22Rv1 (cell line): ENCODE results near the gene ADCY2.

Source experiments
- ZFX ChIP-seq: fragments of 450-650 bp; IDR thresholded peaks from 2 replicates; pipeline ENCODE4 v1.6.1; 2017; ENCODE audit warnings: antibody characterized with exemption, borderline replicate concordance
- TF ChIP-seq, protein P1 (sequence below): fragments of 450-650 bp; IDR thresholded peaks from 2 replicates; pipeline ENCODE4 v1.5.1; 2017; ENCODE audit warnings: mild to moderate bottlenecking

- no peak for TF ChIP-seq ZFX
- TF ChIP-seq, protein P1, sequence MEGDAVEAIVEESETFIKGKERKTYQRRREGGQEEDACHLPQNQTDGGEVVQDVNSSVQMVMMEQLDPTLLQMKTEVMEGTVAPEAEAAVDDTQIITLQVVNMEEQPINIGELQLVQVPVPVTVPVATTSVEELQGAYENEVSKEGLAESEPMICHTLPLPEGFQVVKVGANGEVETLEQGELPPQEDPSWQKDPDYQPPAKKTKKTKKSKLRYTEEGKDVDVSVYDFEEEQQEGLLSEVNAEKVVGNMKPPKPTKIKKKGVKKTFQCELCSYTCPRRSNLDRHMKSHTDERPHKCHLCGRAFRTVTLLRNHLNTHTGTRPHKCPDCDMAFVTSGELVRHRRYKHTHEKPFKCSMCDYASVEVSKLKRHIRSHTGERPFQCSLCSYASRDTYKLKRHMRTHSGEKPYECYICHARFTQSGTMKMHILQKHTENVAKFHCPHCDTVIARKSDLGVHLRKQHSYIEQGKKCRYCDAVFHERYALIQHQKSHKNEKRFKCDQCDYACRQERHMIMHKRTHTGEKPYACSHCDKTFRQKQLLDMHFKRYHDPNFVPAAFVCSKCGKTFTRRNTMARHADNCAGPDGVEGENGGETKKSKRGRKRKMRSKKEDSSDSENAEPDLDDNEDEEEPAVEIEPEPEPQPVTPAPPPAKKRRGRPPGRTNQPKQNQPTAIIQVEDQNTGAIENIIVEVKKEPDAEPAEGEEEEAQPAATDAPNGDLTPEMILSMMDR = no peak
These were observed 107.6 kb downstream of the ADCY2 start for GRCh38 chr5:7503564-7503963.
